Measurements from ENCODE around the gene SERPINF2. TPM values are rescaled to one million over a fixed set of nuclear protein-coding genes. Genes with fewer than 3 reads are reported as not detected.
"Not testable (repeated sequence)": the region's sequence is repeated elsewhere in the genome, so short reads cannot be mapped to it uniquely, and the experiment has no call there.

SERPINF2 gene
- total RNA-seq, 1 donor from 2014 or later: 0.33 TPM

DNA sequence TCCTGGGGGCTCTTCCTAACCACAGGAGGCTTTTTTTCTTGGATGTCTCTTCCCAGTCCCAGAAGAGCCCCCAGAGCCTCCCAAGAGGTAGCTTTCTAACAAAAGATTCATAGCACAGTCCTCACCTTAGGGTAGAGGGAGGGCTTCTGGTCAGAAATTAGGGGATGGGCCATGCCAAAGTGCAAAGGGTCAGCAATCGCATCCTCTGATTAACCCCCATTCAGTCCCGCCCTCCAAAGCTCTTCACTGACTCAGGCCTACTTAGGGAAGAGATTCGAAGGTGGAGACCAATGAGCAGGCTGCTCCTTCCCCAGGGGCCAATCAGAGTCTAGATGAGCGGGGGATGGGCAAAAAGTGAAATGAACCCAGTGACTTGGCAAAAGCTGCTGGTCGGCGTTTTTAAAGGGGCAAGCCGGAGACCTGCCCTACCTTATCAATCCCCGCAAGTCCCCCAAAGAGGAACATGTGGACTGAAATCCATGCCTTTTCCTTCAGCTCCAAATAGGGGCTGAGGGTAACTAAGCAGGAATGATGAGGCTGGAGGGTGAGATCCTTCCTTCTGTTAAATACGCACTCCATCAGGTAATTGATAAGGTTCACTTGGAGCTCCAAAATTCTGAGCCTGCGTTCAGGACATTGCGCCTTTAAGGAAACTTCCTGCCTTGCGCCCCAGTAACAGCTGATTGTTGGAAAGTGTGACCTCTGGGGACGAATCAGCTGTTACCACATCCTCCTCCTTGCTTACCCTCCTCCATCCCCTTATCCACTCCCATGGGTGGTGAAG lies 25.6 kb upstream of the SERPINF2 start:
- H3K27me3 ChIP-seq (ENCODE audit: low read depth): no peaks in the 10 kb centered on the region
- TF ChIP-seq, protein P1, sequence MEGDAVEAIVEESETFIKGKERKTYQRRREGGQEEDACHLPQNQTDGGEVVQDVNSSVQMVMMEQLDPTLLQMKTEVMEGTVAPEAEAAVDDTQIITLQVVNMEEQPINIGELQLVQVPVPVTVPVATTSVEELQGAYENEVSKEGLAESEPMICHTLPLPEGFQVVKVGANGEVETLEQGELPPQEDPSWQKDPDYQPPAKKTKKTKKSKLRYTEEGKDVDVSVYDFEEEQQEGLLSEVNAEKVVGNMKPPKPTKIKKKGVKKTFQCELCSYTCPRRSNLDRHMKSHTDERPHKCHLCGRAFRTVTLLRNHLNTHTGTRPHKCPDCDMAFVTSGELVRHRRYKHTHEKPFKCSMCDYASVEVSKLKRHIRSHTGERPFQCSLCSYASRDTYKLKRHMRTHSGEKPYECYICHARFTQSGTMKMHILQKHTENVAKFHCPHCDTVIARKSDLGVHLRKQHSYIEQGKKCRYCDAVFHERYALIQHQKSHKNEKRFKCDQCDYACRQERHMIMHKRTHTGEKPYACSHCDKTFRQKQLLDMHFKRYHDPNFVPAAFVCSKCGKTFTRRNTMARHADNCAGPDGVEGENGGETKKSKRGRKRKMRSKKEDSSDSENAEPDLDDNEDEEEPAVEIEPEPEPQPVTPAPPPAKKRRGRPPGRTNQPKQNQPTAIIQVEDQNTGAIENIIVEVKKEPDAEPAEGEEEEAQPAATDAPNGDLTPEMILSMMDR (IDR thresholded peaks at IDR 0.05; ENCODE audit: borderline replicate concordance): no peak
- intact Hi-C loops (cut with micrococcal nuclease): no loop called here
- peak overlapping the region; percentile 78 for H3K4me3 ChIP-seq
- H3K36me3 ChIP-seq: peaks cover 22% of the 10 kb centered on the region
- DNase-seq: peak; percentile 87
- no peaks in the 10 kb centered on the region for H3K9me3 ChIP-seq (replicated peaks)
- H3K27ac ChIP-seq (replicated peaks): peak overlapping the region; percentile 100
- H3K4me1 ChIP-seq: peaks cover 67% of the 10 kb centered on the region

DNA sequence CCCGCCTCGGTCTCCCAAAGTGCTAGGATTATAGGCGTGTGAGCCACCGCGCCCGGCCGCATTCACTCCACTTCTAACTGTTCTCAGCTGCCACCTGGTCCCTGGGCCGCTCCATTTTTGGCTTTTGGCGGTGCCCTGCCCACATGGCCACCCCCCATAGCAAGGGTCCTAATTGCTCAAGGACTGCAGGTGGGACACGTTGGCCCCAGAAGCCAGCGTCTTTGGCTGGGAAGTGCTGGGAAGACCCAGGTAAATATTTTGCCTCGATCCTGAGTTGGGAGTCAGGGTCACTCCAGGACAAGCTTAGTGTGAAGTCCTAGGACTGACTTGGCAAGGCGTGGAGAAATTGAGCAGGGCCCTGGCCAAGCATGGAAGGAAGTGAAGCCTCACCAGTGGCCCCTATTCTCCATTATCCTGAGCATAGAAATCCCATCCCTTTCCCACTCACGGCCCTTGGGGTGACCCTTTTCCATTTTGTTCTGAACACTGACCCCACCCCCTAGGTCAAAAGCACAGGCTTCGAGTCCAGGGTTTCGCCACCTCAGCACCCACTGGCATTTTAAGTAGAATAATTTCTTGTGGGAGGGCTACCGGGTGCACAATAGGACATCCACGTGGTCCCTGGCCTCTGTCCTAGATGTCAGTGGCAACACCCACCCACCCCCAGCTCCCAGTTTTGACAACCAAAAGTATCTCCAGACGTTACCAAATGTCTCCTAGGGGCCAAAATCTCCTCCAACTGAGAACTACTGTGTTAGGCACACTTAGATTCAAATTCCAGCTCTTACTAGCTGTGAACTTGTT lies 24.1 kb upstream of the SERPINF2 start:
- peaks cover 8% of the 10 kb centered on the region for H3K36me3 ChIP-seq
- intact Hi-C loops (cut with micrococcal nuclease): no loop called here
- DNase-seq: no peak
- no peak overlapping the region for H3K4me3 ChIP-seq
- TF ChIP-seq, protein P1 (IDR thresholded peaks at IDR 0.05; ENCODE audit: borderline replicate concordance): no peak
- H3K9me3 ChIP-seq (replicated peaks): no peaks in the 10 kb centered on the region
- peak overlapping the region; percentile 100 for H3K27ac ChIP-seq (replicated peaks)
- H3K4me1 ChIP-seq: peaks cover 62% of the 10 kb centered on the region
- no peaks in the 10 kb centered on the region for H3K27me3 ChIP-seq (ENCODE audit: low read depth)

DNA sequence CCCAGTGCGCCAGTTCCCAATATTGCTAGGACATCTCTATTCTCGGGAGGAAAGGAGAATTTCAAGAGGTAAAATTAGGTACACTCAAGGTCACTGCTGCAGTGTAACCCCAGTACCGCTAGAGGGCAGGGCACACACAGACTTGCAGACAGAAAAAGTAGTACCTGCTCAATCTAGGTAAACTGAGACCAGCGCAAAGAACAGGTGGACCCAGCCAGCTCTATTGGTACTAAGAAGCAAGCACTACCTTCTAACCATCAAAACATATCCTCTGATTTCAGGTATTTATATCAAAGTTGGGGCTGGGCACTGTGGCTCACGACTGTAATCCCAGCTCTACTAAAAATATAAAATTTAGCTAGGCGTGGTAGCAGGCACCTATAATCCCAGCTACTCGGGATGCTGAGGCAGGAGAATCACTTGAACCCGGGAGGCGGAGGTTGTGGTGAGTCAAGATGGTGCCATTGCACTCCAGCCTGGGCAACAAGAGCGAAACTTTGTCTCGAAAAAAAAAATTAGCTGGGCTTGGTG lies 21.8 kb upstream of the SERPINF2 start:
- H3K36me3 ChIP-seq: no peaks in the 10 kb centered on the region
- intact Hi-C loops (cut with micrococcal nuclease): loop anchor here (5.0 kb wide), 1 partner anchor 61 kb away; no protein-coding TSS in a partner anchor
- H3K4me1 ChIP-seq: peaks cover 63% of the 10 kb centered on the region
- no peak for DNase-seq
- no peaks in the 10 kb centered on the region for H3K9me3 ChIP-seq (replicated peaks)
- no peaks in the 10 kb centered on the region for H3K27me3 ChIP-seq (ENCODE audit: low read depth)
- TF ChIP-seq, protein P1 (IDR thresholded peaks at IDR 0.05; ENCODE audit: borderline replicate concordance): peak; percentile 98
- H3K27ac ChIP-seq (replicated peaks): peak overlapping the region; percentile 55
- H3K4me3 ChIP-seq: peak overlapping the region; percentile 35

DNA sequence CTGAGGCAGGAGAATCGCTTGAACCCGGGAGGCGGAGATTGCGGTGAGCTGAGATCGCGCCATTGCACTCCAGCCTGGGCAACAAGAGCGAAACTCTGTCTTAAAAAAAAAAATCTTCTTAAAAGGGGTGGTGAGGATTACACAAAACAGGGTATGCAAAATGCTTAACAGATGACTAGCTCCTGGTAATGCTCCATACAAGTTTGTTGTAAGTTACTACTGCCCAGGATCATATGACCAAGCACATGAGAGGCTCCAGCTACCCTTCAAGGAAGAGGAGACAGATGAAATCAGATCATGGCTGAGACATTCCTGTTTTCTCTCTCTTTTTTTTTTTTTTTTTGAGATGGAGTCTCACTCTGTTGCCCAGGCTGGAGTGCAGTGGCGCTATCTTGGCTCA lies 20.6 kb upstream of the SERPINF2 start:
- peak overlapping the region; percentile 92 for H3K27ac ChIP-seq (replicated peaks)
- H3K36me3 ChIP-seq: peaks cover 10% of the 10 kb centered on the region
- intact Hi-C loops (cut with micrococcal nuclease): loop anchor here (5.0 kb wide), 1 partner anchor 60 kb away; no protein-coding TSS in a partner anchor
- peaks cover 71% of the 10 kb centered on the region for H3K4me1 ChIP-seq
- DNase-seq; H3K9me3 ChIP-seq (replicated peaks); H3K4me3 ChIP-seq; H3K27me3 ChIP-seq (ENCODE audit: low read depth): not testable (repeated sequence)

DNA sequence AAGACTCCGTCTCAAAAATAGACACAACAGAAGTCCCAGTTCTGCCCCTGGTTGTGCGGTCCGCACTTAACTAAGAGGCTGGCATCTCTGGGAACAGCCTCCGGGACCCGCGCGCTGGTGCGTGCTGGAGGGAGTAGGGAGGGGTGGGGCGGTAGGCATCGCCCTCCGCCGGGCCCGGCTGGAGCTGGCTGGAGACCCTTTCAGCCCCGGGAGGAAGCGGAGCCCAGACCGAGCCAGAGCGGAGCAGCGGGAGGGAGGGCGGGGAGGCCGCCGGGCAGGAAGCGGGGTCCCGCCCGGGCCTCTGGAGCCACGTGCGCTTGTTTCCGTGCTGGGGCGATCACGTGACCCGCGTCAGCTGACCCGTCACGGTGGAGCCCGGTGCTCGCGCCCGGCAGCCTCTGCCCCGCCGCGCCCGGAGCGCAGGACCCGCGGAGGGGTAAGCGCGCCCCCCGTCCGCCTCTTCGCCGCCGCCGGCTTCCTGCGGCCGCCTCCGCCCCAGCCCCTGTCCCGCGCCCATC lies 18.3 kb upstream of the SERPINF2 start, which contains the start of gene WDR81:
WDR81 (plus strand) TSS at position 354 of the 518 bp plus-strand sequence. CDS start 256 bp downstream, outside the sequence.
- Histone ChIP-seq H3K27ac (replicated peaks) (peak within 1 kb of the TSS; percentile 92), H3K36me3 (peaks cover 31% of the 10 kb centered on the region), H3K4me1 (peaks cover 74% of the 10 kb centered on the region), H3K9me3 (replicated peaks) (no peaks in the 10 kb centered on the region), H3K27me3 (ENCODE audit: low read depth) (no peaks in the 10 kb centered on the region), H3K4me3 (peak within 1 kb of the TSS; percentile 78)
- TF ChIP-seq, protein P1 (IDR thresholded peaks at IDR 0.05; ENCODE audit: borderline replicate concordance): no peak
- intact Hi-C loops (cut with micrococcal nuclease): loop anchor here (5.0 kb wide), 1 partner anchor 58 kb away; no protein-coding TSS in a partner anchor
- DNase-seq: peak; percentile 95
